H1 (cell line): Measurements from ENCODE around the gene RNF145.

ENCODE experiments used
- BRCA1 ChIP-seq: IDR thresholded peaks from 2 replicates; pipeline ENCODE4 v1.6.1; 2012; ENCODE audit warnings: low read depth, low read length, improper control_type of control experiment
- CTCF ChIP-seq, 3 experiments: IDR thresholded peaks; 1 replicate in 2 of 3; 2 replicates in 1 of 3; pipeline versions ENCODE4 v1.5.1 to v1.6.1; 2011; ENCODE audit warnings: low read length in 3 of 3, mild to moderate bottlenecking in 3 of 3, inconsistent platforms in 2 of 3, low read depth in 1 of 3, moderate library complexity in 1 of 3; ENCODE audit not compliant: insufficient read depth in 1 of 3; ENCODE audit errors: control extremely low read depth in 1 of 3
- EP300 ChIP-seq, 2 experiments: IDR thresholded peaks; 1 replicate in 1 of 2; 2 replicates in 1 of 2; pipeline ENCODE4 v1.6.1; 2011 to 2012; ENCODE audit warnings: low read depth in 2 of 2, low read length in 2 of 2, mild to moderate bottlenecking in 2 of 2, borderline replicate concordance in 1 of 2, inconsistent platforms in 1 of 2, moderate library complexity in 1 of 2
- EZH2 ChIP-seq: fragments of 200-600 bp; sonication (generic); IDR thresholded peaks from 2 replicates; pipeline ENCODE4 v1.7.1; 2012; ENCODE audit warnings: low read depth, mild to moderate bottlenecking, moderate library complexity, low read length, inconsistent platforms; ENCODE audit not compliant: severe bottlenecking
- HDAC6 ChIP-seq: IDR thresholded peaks from one replicate; pipeline ENCODE4 v1.7.1; 2012; ENCODE audit warnings: low read depth, mild to moderate bottlenecking, inconsistent platforms, low read length, moderate library complexity
- JUN ChIP-seq: IDR thresholded peaks from 2 replicates; pipeline ENCODE4 v1.6.1; 2011; ENCODE audit warnings: low read depth, mild to moderate bottlenecking, improper control_type of control experiment, low read length
- MAFK ChIP-seq: IDR thresholded peaks from 2 replicates; pipeline ENCODE4 v1.6.1; 2012; ENCODE audit warnings: low read depth, mild to moderate bottlenecking, improper control_type of control experiment, low read length
- SIN3A ChIP-seq, 2 experiments: IDR thresholded peaks in 1 of 2; conservative IDR thresholded peaks in 1 of 2; 2 replicates each; pipeline ENCODE4 v1.6.1; 2011 to 2012; ENCODE audit warnings: low read length in 2 of 2, improper control_type of control experiment in 1 of 2, low read depth in 1 of 2, mild to moderate bottlenecking in 1 of 2
- SP4 ChIP-seq: IDR thresholded peaks from 2 replicates; pipeline ENCODE4 v1.6.1; 2012; ENCODE audit warnings: low read length, inconsistent platforms
- SUZ12 ChIP-seq: fragments of 200-600 bp; sonication (generic); IDR thresholded peaks from 2 replicates; pipeline ENCODE4 v1.6.1; 2012; ENCODE audit warnings: mild to moderate bottlenecking, inconsistent platforms, low read length, moderate library complexity, mixed read lengths
- TAF1 ChIP-seq: IDR thresholded peaks from 2 replicates; pipeline ENCODE4 v1.6.1; 2011; ENCODE audit warnings: mild to moderate bottlenecking, low read depth, low read length
- TCF12 ChIP-seq: IDR thresholded peaks from 2 replicates; pipeline ENCODE4 v1.6.1; 2011; ENCODE audit warnings: low read depth, mild to moderate bottlenecking, low read length
- USF2 ChIP-seq: IDR thresholded peaks from 2 replicates; pipeline ENCODE4 v1.6.1; 2011; ENCODE audit warnings: low read length, improper control_type of control experiment
- YY1 ChIP-seq: IDR thresholded peaks from 2 replicates; pipeline ENCODE4 v1.6.1; 2011; ENCODE audit warnings: low read depth, mild to moderate bottlenecking, low read length

GRCh38 chr5:159121061-159121460, 88.3 kb downstream of the RNF145 start:
- TF ChIP-seq CTCF (IDR thresholded peaks at IDR 0.05; ENCODE audit: control extremely low read depth in 1 of 3, insufficient read depth in 1 of 3, low read depth in 1 of 3, low read length in 3 of 3) (no peak), USF2 (no peak), TCF12 (no peak), BRCA1 (no peak), MAFK (no peak), JUN (no peak), YY1 (no peak), TAF1 (no peak), SP4 (no peak), SIN3A (conservative IDR thresholded peaks at IDR 0.05 in 1 of 2, IDR thresholded peaks at IDR 0.05 in 1 of 2; ENCODE audit: low read depth in 1 of 2, low read length in 2 of 2) (no peak), HDAC6 (no peak), EZH2 (no peak), SUZ12 (no peak), EP300 (IDR thresholded peaks at IDR 0.05; ENCODE audit: borderline replicate concordance in 1 of 2, low read depth in 2 of 2, low read length in 2 of 2) (no peak)
